Upper lobe of right lung (tissue), 1 donor: Measurements from ENCODE around the gene ACER3. TPM values are rescaled to one million over a fixed set of nuclear protein-coding genes. Genes with fewer than 3 reads are reported as not detected.
A peak's percentile ranks its signal among the peaks of the same experiment; 100 is the strongest.
"Not testable (repeated sequence)": the region's sequence is repeated elsewhere in the genome, so short reads cannot be mapped to it uniquely, and the experiment has no call there.

ENCODE experiments used
- ATAC-seq: fragments of 200-7000 bp; cut with Tn5 transposase; one replicate; pipeline ENCODE4 v1.9.1; 2020; ENCODE audit warnings: mild to moderate bottlenecking, moderate library complexity
- DNase-seq: peaks from one replicate; pipeline ENCODE4 v3.0.0-alpha.2; 2020
- H3K27ac ChIP-seq: fragments of 200-600 bp; one replicate; pipeline ENCODE4 v1.8.0; 2022
- H3K27me3 ChIP-seq: fragments of 200-600 bp; one replicate; pipeline ENCODE4 v1.8.0; 2022; ENCODE audit warnings: mild to moderate bottlenecking
- H3K36me3 ChIP-seq: fragments of 200-600 bp; one replicate; pipeline ENCODE4 v1.8.0; 2022
- H3K4me1 ChIP-seq: fragments of 200-600 bp; one replicate; pipeline ENCODE4 v1.8.0; 2022
- H3K4me3 ChIP-seq: fragments of 200-600 bp; one replicate; pipeline ENCODE4 v1.8.0; 2022; ENCODE audit warnings: mild to moderate bottlenecking
- H3K9me3 ChIP-seq: fragments of 200-600 bp; one replicate; pipeline ENCODE4 v1.8.0; 2022
- CTCF ChIP-seq: fragments of 200-600 bp; IDR thresholded peaks from one replicate; pipeline ENCODE4 v1.8.0; 2022; ENCODE audit warnings: antibody characterized with exemption
- intact Hi-C: fragments of 100-400 bp; cut with DNase I; formaldehyde crosslinking; loops from one replicate; pipeline ENCODE4 v1.11.0; 2022
- long read RNA-seq: library from polyadenylated mRNA; unstranded; transcript quantifications from one replicate; pipeline ENCODE4 v2.0.0, GENCODE V29; 2021
- total RNA-seq: library from RNA; stranded (reverse); fragmentation: NEBNext Ultra II Directional; extraction: Animal tissue kit (Norgen Biotek cat#: 25700); gene quantifications from one replicate; pipeline ENCODE4 v1.2.1, GENCODE V29; 2021
- donor health status: DM: no; HTN: yes; CAD: no; lungs with severe emphysema.

The ACER3 gene
- 42.2 TPM for total RNA-seq
- long read RNA-seq, full-length matches to known transcripts, result 36 of 51 reads
- long read RNA-seq, partial matches to known transcripts, result 6 of 51 reads
- long read RNA-seq, other reads (novel, unspliced or antisense), result 9 of 51 reads

- Histone ChIP-seq H3K36me3 (no peaks in the 10 kb centered on the region), H3K27ac (peak within 1 kb of the TSS; percentile 94), H3K4me1 (peaks cover 34% of the 10 kb centered on the region), H3K4me3 (peak within 1 kb of the TSS; percentile 82), H3K27me3 (no peaks in the 10 kb centered on the region), H3K9me3 (no peaks in the 10 kb centered on the region)
- TF ChIP-seq CTCF, result peak; percentile 26
- ATAC-seq, result peak; percentile 99
- peak; percentile 97 for DNase-seq
- intact Hi-C loops, result loop anchor here (10.0 kb wide), 1 partner anchor 46 kb away; no protein-coding TSS in a partner anchor
These were observed at the start of gene ACER3 for GRCh38 chr11:76860539-76861475. Gene ACER3 (plus strand): TSS chr11:76860918. CDS start chr11:76860977, 59 bp downstream.

GRCh38 chr11:76811259-76811658 lies 49.5 kb upstream of the ACER3 start:
- H3K27me3 ChIP-seq, result no peaks in the 10 kb centered on the region
- no peak overlapping the region for H3K27ac ChIP-seq
- TF ChIP-seq CTCF, result no peak
- DNase-seq, result no peak
- no peak for ATAC-seq
- H3K9me3 ChIP-seq, result no peaks in the 10 kb centered on the region
- intact Hi-C loops, result loop anchor here (10.0 kb wide), 1 partner anchor 54 kb away; the partner anchor contains the start of gene ACER3
- H3K36me3 ChIP-seq, result no peaks in the 10 kb centered on the region
- no peak overlapping the region for H3K4me3 ChIP-seq
- H3K4me1 ChIP-seq, result peaks cover 5% of the 10 kb centered on the region

- no peaks in the 10 kb centered on the region for H3K4me1 ChIP-seq
- TF ChIP-seq CTCF, result no peak
- H3K9me3 ChIP-seq, result no peaks in the 10 kb centered on the region
- H3K36me3 ChIP-seq, result no peaks in the 10 kb centered on the region
- DNase-seq (no peak), ATAC-seq (no peak)
- intact Hi-C loops, result loop anchor here (10.0 kb wide), 1 partner anchor 50 kb away; the partner anchor contains the start of gene ACER3
- no peak overlapping the region for H3K4me3 ChIP-seq
- H3K27ac ChIP-seq, result no peak overlapping the region
- H3K27me3 ChIP-seq, result no peaks in the 10 kb centered on the region
These were observed 46.3 kb upstream of the ACER3 start for GRCh38 chr11:76814414-76814813.

- H3K36me3 ChIP-seq, H3K27ac ChIP-seq, ATAC-seq, H3K27me3 ChIP-seq, H3K4me1 ChIP-seq, H3K9me3 ChIP-seq, H3K4me3 ChIP-seq, DNase-seq: not testable (repeated sequence)
- intact Hi-C loops, result loop anchor here (10.0 kb wide), 1 partner anchor 49 kb away; the partner anchor contains the start of gene ACER3
These were observed 45.0 kb upstream of the ACER3 start for GRCh38 chr11:76815678-76816077.

GRCh38 chr11:76820184-76820566 lies 40.5 kb upstream of the ACER3 start:
- no peak for TF ChIP-seq CTCF
- ATAC-seq (peak; percentile 31), DNase-seq (no peak)
- peak overlapping the region; percentile 60 for H3K27ac ChIP-seq
- intact Hi-C loops, result no loop called here
- no peaks in the 10 kb centered on the region for H3K27me3 ChIP-seq
- no peaks in the 10 kb centered on the region for H3K36me3 ChIP-seq
- peaks cover 19% of the 10 kb centered on the region for H3K4me1 ChIP-seq
- no peaks in the 10 kb centered on the region for H3K9me3 ChIP-seq
- H3K4me3 ChIP-seq, result no peak overlapping the region

GRCh38 chr11:76821396-76821795 lies 39.3 kb upstream of the ACER3 start:
- ATAC-seq, result not testable (repeated sequence)

More at GRCh38 chr11:76821396-76821795, 39.3 kb upstream of the ACER3 start:
- H3K27ac ChIP-seq, H3K36me3 ChIP-seq, H3K9me3 ChIP-seq, intact Hi-C loops, H3K4me3 ChIP-seq, H3K27me3 ChIP-seq, DNase-seq: not testable (repeated sequence)
- H3K4me1 ChIP-seq, result peaks cover 23% of the 10 kb centered on the region
